HepG2 (cell line): ENCODE results near the gene AADACL2. TPM values are rescaled to one million over a fixed set of nuclear protein-coding genes. Genes with fewer than 3 reads are reported as not detected.

Experiments
- ATAC-seq: fragments of 200-7000 bp; cut with Tn5 transposase; 3 replicates; pipeline ENCODE4 v1.9.1; 2020; ENCODE audit warnings: mild to moderate bottlenecking, moderate library complexity
- BruUV-seq: library from RNA; stranded (reverse); fragments of 400-500 nt; replicated peaks from 2 replicates; lab custom pipeline; 2021; lab: Mats Ljungman, UMichigan
- CTCF ChIA-PET: fragments of 300-600 bp; formaldehyde crosslinking; extraction: SDS; loops from one replicate; lab custom pipeline; 2021; ENCODE audit warnings: low total read pairs, inconsistent platforms, low intra/inter-chr PET ratio; lab: Yijun Ruan, JAX
- POLR2A ChIA-PET: fragments of 350-600 bp; sonication (Branson Sonifier 250); formaldehyde crosslinking; loops from one replicate; lab custom pipeline; 2020; ENCODE audit warnings: antibody characterized with exemption, inconsistent platforms; lab: Yijun Ruan, JAX
- DNase-seq: peaks from one replicate; pipeline ENCODE4 v3.0.0-alpha.2; 2015; ENCODE audit warnings: low spot score
- FAIRE-seq: peaks from 3 replicates; lab custom pipeline; 2011; peaks lifted over from hg19 to GRCh38; lab: Jason Lieb, UNC
- H2AFZ ChIP-seq: one replicate; pipeline ENCODE4 v1.6.1; 2011; ENCODE audit warnings: low read length, inconsistent platforms
- H3K27ac ChIP-seq: fragments of 300-600 bp; 3 replicates; pipeline ENCODE4 v1.8.0; 2011; ENCODE audit warnings: mixed run types, mild to moderate bottlenecking, mixed read lengths, low read length, inconsistent platforms; ENCODE audit not compliant: insufficient read depth; ENCODE audit errors: extremely low read length
- H3K27me3 ChIP-seq, 2 experiments: fragments of 200-600 bp in 1 of 2; 2 replicates in 1 of 2; 3 replicates in 1 of 2; pipeline versions ENCODE4 v1.6.0 to v1.8.0; 2011; ENCODE audit warnings: low read length in 2 of 2, mild to moderate bottlenecking in 2 of 2, moderate library complexity in 2 of 2, inconsistent platforms in 1 of 2; ENCODE audit not compliant: insufficient read depth in 2 of 2, control insufficient read depth in 1 of 2
- H3K36me3 ChIP-seq, 2 experiments: fragments of 200-600 bp in 1 of 2; replicated peaks in 1 of 2; 2 replicates in 1 of 2; 3 replicates in 1 of 2; pipeline versions ENCODE4 v1.5.1 to v1.8.0; 2011; ENCODE audit warnings: low read length in 2 of 2, inconsistent platforms in 1 of 2; ENCODE audit not compliant: insufficient read depth in 2 of 2, control insufficient read depth in 1 of 2
- H3K4me1 ChIP-seq: 2 replicates; pipeline ENCODE4 v1.5.1; 2012; ENCODE audit warnings: low read length, inconsistent platforms; ENCODE audit not compliant: insufficient read depth
- H3K4me2 ChIP-seq: 2 replicates; pipeline ENCODE4 v1.6.0; 2011; ENCODE audit warnings: low read depth, low read length, inconsistent platforms
- H3K4me3 ChIP-seq, 3 experiments: fragments of 200-600 bp in 1 of 3; sonication (generic), shearing (Covaris generic) in 1 of 3; replicated peaks in 1 of 3; 2 replicates each; pipeline ENCODE4 v1.5.1; 2011 to 2016; ENCODE audit warnings: low read length in 3 of 3, inconsistent platforms in 2 of 3, low read depth in 2 of 3, mild to moderate bottlenecking in 2 of 3, control low read depth in 1 of 3, mixed read lengths in 1 of 3; ENCODE audit not compliant: insufficient read depth in 1 of 3
- H3K79me2 ChIP-seq: one replicate; pipeline ENCODE4 v1.6.1; 2011; ENCODE audit warnings: low read length, inconsistent platforms; ENCODE audit not compliant: insufficient read depth
- H3K9ac ChIP-seq: 2 replicates; pipeline ENCODE4 v1.6.0; 2011; ENCODE audit warnings: mild to moderate bottlenecking, low read depth, low read length, inconsistent platforms; ENCODE audit not compliant: insufficient read depth
- H3K9me3 ChIP-seq: 2 replicates; pipeline ENCODE4 v1.5.1; 2012; ENCODE audit warnings: mild to moderate bottlenecking, low read length
- H4K20me1 ChIP-seq: 2 replicates; pipeline ENCODE4 v1.6.0; 2011; ENCODE audit warnings: inconsistent platforms, mild to moderate bottlenecking, low read length, moderate library complexity; ENCODE audit not compliant: insufficient read depth
- DNMT1 ChIP-seq: sonication (generic); formaldehyde crosslinking; IDR thresholded peaks from 2 replicates; pipeline ENCODE4 v1.5.1; 2020; ENCODE audit warnings: mild to moderate bottlenecking, missing genetic modification reagents
- FOXJ3 ChIP-seq: sonication (generic); formaldehyde crosslinking; IDR thresholded peaks from 2 replicates; pipeline ENCODE4 v1.4.0; 2020; ENCODE audit warnings: missing genetic modification reagents, mild to moderate bottlenecking, borderline replicate concordance
- PCBP2 ChIP-seq: fragments of 200-400 bp; formaldehyde crosslinking; optimal IDR thresholded peaks from 2 replicates; pipeline ENCODE3; 2018; ENCODE audit warnings: low read length, low read depth; ENCODE audit not compliant: poor library complexity, severe bottlenecking
- SRSF9 ChIP-seq: fragments of 200-400 bp; formaldehyde crosslinking; IDR thresholded peaks from 2 replicates; pipeline ENCODE4 v1.6.1; 2018; ENCODE audit warnings: borderline replicate concordance, mild to moderate bottlenecking, low read depth, low read length; ENCODE audit not compliant: insufficient read depth, poor library complexity, severe bottlenecking
- ZNF205 ChIP-seq: IDR thresholded peaks from 2 replicates; pipeline ENCODE4 v1.6.1; 2018; ENCODE audit warnings: missing biosample characterization, missing genetic modification reagents
- ZNF260 ChIP-seq: sonication (generic); formaldehyde crosslinking; IDR thresholded peaks from 2 replicates; pipeline ENCODE4 v1.4.0; 2020; ENCODE audit warnings: missing genetic modification reagents, low read depth, mild to moderate bottlenecking, borderline replicate concordance
- ZNF747 ChIP-seq: sonication (generic); formaldehyde crosslinking; IDR thresholded peaks from 2 replicates; pipeline ENCODE4 v1.8.1; 2023; ENCODE audit warnings: missing genetic modification reagents, mild to moderate bottlenecking, borderline replicate concordance
- WGBS: methylation state at CpG from one replicate; pipeline ENCODE4 v1.1.6; 2017; ENCODE audit warnings: low lambda C conversion rate; 5-methylcytosine and 5-hydroxymethylcytosine counted together
- in situ Hi-C: cut with HindIII; loops from 2 replicates; pipeline ENCODE4 v1.10.0; 2017; ENCODE audit warnings: low pct_unique_long_range_greater_than_20kb; ENCODE audit not compliant: extremely low pct_ligation_motif_present
- intact Hi-C: fragments of 100-400 bp; cut with micrococcal nuclease; formaldehyde crosslinking; loops from one replicate; pipeline ENCODE4 v1.10.0; 2022; ENCODE audit not compliant: unreplicated experiment
- polyA plus RNA-seq, 8 experiments: library from polyadenylated mRNA; depleted of rRNA in 3 of 8; stranded (reverse) in 7 of 8; unstranded in 1 of 8; fragments of >200 nt; fragmentation: Illumina TruSeq in 4 of 8; extraction: Trizol in 4 of 8; gene quantifications; 2 replicates each; pipeline versions ENCODE4 v1.2.1 to v1.2.3, GENCODE V29; 2011 to 2016; ENCODE audit warnings: low read depth in 4 of 8, missing spikeins in 1 of 8, mixed read lengths in 1 of 8; ENCODE audit not compliant: insufficient read depth in 1 of 8
- total RNA-seq, 5 experiments: library from RNA; depleted of rRNA; stranded (reverse); fragments of >200 nt; fragmentation: Illumina TruSeq; extraction: Trizol; gene quantifications; 2 replicates each; pipeline ENCODE4 v1.2.3, GENCODE V29; 2016; ENCODE audit warnings: low read depth in 1 of 5
- TF ChIP-seq, protein P1 (sequence below): sonication (generic); formaldehyde crosslinking; IDR thresholded peaks from 2 replicates; pipeline ENCODE4 v1.5.1; 2020; ENCODE audit warnings: mild to moderate bottlenecking, missing genetic modification reagents, borderline replicate concordance
- TF ChIP-seq, protein P2 (sequence below): sonication (generic); formaldehyde crosslinking; IDR thresholded peaks from 2 replicates; pipeline ENCODE4 v1.4.0; 2020; ENCODE audit warnings: mild to moderate bottlenecking, missing genetic modification reagents
- TF ChIP-seq, protein P3 (sequence below): IDR thresholded peaks from 2 replicates; pipeline ENCODE4 v1.6.1; 2016; ENCODE audit warnings: missing biosample characterization, missing genetic modification reagents, low read depth
- TF ChIP-seq, protein P4 (sequence below): sonication (generic); formaldehyde crosslinking; conservative IDR thresholded peaks from 2 replicates; pipeline ENCODE4 v1.8.0; 2022; ENCODE audit warnings: mild to moderate bottlenecking, moderate library complexity, missing genetic modification reagents

Gene AADACL2
- total and polyA plus RNA-seq, 2 of the 13 experiments (the other 11 are each of a cell fraction or from before 2014, with no cell fraction given): not detected

DNA sequence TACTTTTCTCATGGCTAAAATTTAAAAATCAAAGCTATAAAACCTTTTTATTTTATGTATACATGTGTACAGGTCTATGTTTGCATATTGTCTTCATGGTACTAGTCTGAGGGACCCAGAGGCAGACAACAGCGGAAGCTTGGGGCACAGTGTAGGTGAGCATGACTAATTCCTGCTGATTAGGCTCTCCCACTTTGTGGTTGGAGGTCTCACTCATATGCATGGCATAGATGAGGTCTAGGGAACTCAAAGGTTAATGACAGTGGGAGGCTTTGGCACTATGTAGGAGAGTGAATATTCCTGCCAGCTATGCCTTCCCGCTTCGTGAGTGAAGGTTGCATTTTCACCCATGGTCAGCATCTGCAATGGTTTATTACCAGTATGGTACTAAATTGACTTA, 47.5 kb upstream of the AADACL2 start (continued):
- TF ChIP-seq SRSF9: no peak

DNA sequence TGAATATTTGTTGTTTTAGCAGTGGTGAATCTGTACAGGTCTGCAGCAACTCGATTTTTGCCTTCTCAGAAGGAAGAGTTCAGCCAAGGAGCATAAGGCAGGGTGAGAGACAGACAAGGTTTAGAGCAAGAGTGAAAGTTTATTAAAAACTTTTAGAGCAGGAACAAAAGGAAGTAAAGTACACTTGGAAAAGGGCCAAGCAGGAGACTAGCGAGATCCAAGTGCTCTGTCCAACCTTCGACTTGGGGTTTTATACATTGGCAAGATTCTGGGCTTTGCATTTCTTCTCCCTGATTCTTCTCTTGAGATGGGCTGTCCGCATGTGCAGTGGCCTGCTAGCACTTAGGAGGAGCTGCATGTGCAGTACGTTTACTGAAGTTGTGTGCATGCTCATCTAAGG, 46.7 kb upstream of the AADACL2 start:
- no peaks in the 10 kb centered on the region for H3K27me3 ChIP-seq
- no peaks in the 10 kb centered on the region for H3K36me3 ChIP-seq
- no peak overlapping the region for H3K9ac ChIP-seq
- no peak for DNase-seq
- no peak for ATAC-seq
- no peaks in the 10 kb centered on the region for H3K79me2 ChIP-seq
- WGBS: 17% methylated on average over 5 of the region's 5 CpGs
- H3K4me3 ChIP-seq: no peak overlapping the region
- no peaks in the 10 kb centered on the region for H3K9me3 ChIP-seq
- no peak overlapping the region for H3K27ac ChIP-seq
- intact Hi-C loops: no loop called here
- H4K20me1 ChIP-seq: no peaks in the 10 kb centered on the region
- no peak overlapping the region for H3K4me2 ChIP-seq
- POLR2A ChIA-PET: no interaction called here
- FAIRE-seq: no peak
- no peak overlapping the region for H2AFZ ChIP-seq
- BruUV-seq: no TSS peak
- no peaks in the 10 kb centered on the region for H3K4me1 ChIP-seq
- CTCF ChIA-PET: no interaction called here
- in situ Hi-C loops: no loop called here
- no peak for TF ChIP-seq PCBP2
- TF ChIP-seq, protein P1, sequence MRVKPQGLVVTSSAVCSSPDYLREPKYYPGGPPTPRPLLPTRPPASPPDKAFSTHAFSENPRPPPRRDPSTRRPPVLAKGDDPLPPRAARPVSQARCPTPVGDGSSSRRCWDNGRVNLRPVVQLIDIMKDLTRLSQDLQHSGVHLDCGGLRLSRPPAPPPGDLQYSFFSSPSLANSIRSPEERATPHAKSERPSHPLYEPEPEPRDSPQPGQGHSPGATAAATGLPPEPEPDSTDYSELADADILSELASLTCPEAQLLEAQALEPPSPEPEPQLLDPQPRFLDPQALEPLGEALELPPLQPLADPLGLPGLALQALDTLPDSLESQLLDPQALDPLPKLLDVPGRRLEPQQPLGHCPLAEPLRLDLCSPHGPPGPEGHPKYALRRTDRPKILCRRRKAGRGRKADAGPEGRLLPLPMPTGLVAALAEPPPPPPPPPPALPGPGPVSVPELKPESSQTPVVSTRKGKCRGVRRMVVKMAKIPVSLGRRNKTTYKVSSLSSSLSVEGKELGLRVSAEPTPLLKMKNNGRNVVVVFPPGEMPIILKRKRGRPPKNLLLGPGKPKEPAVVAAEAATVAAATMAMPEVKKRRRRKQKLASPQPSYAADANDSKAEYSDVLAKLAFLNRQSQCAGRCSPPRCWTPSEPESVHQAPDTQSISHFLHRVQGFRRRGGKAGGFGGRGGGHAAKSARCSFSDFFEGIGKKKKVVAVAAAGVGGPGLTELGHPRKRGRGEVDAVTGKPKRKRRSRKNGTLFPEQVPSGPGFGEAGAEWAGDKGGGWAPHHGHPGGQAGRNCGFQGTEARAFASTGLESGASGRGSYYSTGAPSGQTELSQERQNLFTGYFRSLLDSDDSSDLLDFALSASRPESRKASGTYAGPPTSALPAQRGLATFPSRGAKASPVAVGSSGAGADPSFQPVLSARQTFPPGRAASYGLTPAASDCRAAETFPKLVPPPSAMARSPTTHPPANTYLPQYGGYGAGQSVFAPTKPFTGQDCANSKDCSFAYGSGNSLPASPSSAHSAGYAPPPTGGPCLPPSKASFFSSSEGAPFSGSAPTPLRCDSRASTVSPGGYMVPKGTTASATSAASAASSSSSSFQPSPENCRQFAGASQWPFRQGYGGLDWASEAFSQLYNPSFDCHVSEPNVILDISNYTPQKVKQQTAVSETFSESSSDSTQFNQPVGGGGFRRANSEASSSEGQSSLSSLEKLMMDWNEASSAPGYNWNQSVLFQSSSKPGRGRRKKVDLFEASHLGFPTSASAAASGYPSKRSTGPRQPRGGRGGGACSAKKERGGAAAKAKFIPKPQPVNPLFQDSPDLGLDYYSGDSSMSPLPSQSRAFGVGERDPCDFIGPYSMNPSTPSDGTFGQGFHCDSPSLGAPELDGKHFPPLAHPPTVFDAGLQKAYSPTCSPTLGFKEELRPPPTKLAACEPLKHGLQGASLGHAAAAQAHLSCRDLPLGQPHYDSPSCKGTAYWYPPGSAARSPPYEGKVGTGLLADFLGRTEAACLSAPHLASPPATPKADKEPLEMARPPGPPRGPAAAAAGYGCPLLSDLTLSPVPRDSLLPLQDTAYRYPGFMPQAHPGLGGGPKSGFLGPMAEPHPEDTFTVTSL (CRISPR knock-in tag): no peak
- no peak for TF ChIP-seq FOXJ3 (CRISPR knock-in tag)
- TF ChIP-seq DNMT1 (CRISPR knock-in tag): no peak
- TF ChIP-seq, protein P2, sequence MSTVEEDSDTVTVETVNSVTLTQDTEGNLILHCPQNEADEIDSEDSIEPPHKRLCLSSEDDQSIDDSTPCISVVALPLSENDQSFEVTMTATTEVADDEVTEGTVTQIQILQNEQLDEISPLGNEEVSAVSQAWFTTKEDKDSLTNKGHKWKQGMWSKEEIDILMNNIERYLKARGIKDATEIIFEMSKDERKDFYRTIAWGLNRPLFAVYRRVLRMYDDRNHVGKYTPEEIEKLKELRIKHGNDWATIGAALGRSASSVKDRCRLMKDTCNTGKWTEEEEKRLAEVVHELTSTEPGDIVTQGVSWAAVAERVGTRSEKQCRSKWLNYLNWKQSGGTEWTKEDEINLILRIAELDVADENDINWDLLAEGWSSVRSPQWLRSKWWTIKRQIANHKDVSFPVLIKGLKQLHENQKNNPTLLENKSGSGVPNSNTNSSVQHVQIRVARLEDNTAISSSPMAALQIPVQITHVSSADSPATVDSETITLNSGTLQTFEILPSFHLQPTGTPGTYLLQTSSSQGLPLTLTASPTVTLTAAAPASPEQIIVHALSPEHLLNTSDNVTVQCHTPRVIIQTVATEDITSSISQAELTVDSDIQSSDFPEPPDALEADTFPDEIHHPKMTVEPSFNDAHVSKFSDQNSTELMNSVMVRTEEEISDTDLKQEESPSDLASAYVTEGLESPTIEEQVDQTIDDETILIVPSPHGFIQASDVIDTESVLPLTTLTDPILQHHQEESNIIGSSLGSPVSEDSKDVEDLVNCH (CRISPR knock-in tag): no peak
- TF ChIP-seq, protein P3, sequence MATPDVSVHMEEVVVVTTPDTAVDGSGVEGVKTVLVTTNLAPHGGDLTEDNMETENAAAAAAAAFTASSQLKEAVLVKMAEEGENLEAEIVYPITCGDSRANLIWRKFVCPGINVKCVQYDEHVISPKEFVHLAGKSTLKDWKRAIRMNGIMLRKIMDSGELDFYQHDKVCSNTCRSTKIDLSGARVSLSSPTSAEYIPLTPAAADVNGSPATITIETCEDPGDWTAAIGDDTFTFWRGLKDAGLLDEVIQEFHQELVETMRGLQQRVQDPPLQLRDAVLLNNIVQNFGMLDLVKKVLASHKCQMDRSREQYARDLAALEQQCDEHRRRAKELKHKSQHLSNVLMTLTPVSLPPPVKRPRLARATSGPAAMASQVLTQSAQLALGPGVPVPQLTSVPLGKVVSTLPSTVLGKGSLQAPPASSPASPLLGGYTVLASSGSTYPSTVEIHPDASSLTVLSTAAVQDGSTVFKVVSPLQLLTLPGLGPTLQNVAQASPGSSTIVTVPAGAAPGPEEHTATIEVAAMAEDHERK (CRISPR knock-in tag): no peak
- TF ChIP-seq ZNF205 (CRISPR knock-in tag): no peak
- TF ChIP-seq, protein P4, sequence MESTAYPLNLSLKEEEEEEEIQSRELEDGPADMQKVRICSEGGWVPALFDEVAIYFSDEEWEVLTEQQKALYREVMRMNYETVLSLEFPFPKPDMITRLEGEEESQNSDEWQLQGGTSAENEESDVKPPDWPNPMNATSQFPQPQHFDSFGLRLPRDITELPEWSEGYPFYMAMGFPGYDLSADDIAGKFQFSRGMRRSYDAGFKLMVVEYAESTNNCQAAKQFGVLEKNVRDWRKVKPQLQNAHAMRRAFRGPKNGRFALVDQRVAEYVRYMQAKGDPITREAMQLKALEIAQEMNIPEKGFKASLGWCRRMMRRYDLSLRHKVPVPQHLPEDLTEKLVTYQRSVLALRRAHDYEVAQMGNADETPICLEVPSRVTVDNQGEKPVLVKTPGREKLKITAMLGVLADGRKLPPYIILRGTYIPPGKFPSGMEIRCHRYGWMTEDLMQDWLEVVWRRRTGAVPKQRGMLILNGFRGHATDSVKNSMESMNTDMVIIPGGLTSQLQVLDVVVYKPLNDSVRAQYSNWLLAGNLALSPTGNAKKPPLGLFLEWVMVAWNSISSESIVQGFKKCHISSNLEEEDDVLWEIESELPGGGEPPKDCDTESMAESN (CRISPR knock-in tag): no peak
- TF ChIP-seq ZNF260 (CRISPR knock-in tag): no peak
- no peak for TF ChIP-seq ZNF747 (CRISPR knock-in tag)
